ENCODE data around the gene EHMT2. TPM values are rescaled to one million over a fixed set of nuclear protein-coding genes. Genes with fewer than 3 reads are reported as not detected.

Gene EHMT2
- total RNA-seq, 1 experiment from 2014 or later = 84.0 TPM

- no peak for ATAC-seq
- intact Hi-C loops (cut with micrococcal nuclease) = no loop called here
- Histone ChIP-seq H3K36me3 (ENCODE audit: control insufficient read depth in 1 of 2, insufficient read depth in 2 of 2, low read length in 2 of 2) (peaks cover 0 to 4% of the 10 kb centered on the region in 2 experiments; a peak in 1 of 4 replicates), H3K27me3 (ENCODE audit: insufficient read depth, low read length) (no peaks in the 10 kb centered on the region), H3K9me2 (ENCODE audit: insufficient read depth) (no peaks in the 10 kb centered on the region; the same call in 1 of the 2 replicates), H3K27ac (ENCODE audit: low read depth, low read length) (no peak overlapping the region), H4K20me1 (ENCODE audit: insufficient read depth) (no peaks in the 10 kb centered on the region), H3K4me3 (replicated peaks in 1 of 2; ENCODE audit: low read depth in 1 of 2, low read length in 2 of 2) (no peak overlapping the region), H3K4me1 (ENCODE audit: control insufficient read depth in 1 of 2, insufficient read depth in 2 of 2, low read length in 2 of 2) (peaks cover 7 to 43% of the 10 kb centered on the region in 2 experiments; a peak in 3 of 4 replicates), H3K4me2 (ENCODE audit: low read length) (no peak overlapping the region), H3K9me3 (ENCODE audit: control insufficient read depth in 1 of 2, insufficient read depth in 1 of 2, low read depth in 1 of 2, low read length in 2 of 2) (no peaks in the 10 kb centered on the region), H3K9ac (ENCODE audit: low read length) (no peak overlapping the region), H2AFZ (ENCODE audit: low read depth, low read length, poor library complexity, severe bottlenecking) (no peak overlapping the region), H3K79me2 (ENCODE audit: insufficient read depth, low read length) (no peaks in the 10 kb centered on the region)
- POLR2A ChIA-PET = no interaction called here
- DNase-seq (ENCODE audit: low read depth, low spot score) = no peak
- TF ChIP-seq ATF3 (IDR thresholded peaks at IDR 0.05) (no peak), TCF7L2 (IDR thresholded peaks at IDR 0.05; ENCODE audit: borderline replicate concordance, extremely low read depth, insufficient read depth, insufficient read length) (no peak), CBX3 (IDR thresholded peaks at IDR 0.05; ENCODE audit: low read depth) (no peak), SIN3A (IDR thresholded peaks at IDR 0.05; ENCODE audit: low read depth) (no peak), CTCF (IDR thresholded peaks at IDR 0.05 in 2 of 3, conservative IDR thresholded peaks at IDR 0.05 in 1 of 3; ENCODE audit: borderline replicate concordance in 1 of 3, insufficient read depth in 1 of 3, low read depth in 2 of 3, low read length in 2 of 3) (no peak), REST (IDR thresholded peaks at IDR 0.05; ENCODE audit: low read depth) (no peak)
- RAD21 ChIA-PET (ENCODE audit: low non-redundant PET in 1 of 2, low total read pairs in 2 of 2, uncharacterized antibody in 2 of 2, unreplicated experiment in 2 of 2) = no interaction called here
- CTCF ChIA-PET = no interaction called here
- BruUV-seq (replicated peaks) = no TSS peak
Observed at GRCh38 chr6:31946370-31946885, 48.9 kb upstream of the EHMT2 start.

Data from HCT116 (cell line).